Skin of body (tissue), 2 donors: ENCODE data around the gene SFMBT1. TPM values are rescaled to one million over a fixed set of nuclear protein-coding genes. Genes with fewer than 3 reads are reported as not detected.
"Not testable (repeated sequence)": the region's sequence is repeated elsewhere in the genome, so short reads cannot be mapped to it uniquely, and the experiment has no call there.

Experiments
- DNase-seq: peaks from one replicate; lab custom pipeline; 2025; lab: John Stamatoyannopoulos, UW
- total RNA-seq: library from RNA; depleted of rRNA; stranded (reverse); fragments of >200 nt; gene quantifications from one replicate; pipeline ENCODE4 v1.2.3, GENCODE V29; 2014

The SFMBT1 gene
- total RNA-seq, 1 donor from 2014 or later = 13.2 TPM

- DNase-seq = no peak
Observed at GRCh38 chr3:53038679-53039375, 7.0 kb downstream of the SFMBT1 start.

GRCh38 chr3:53035825-53036619 lies 9.9 kb downstream of the SFMBT1 start:
- no peak for DNase-seq

- not testable (repeated sequence) for DNase-seq
Observed at GRCh38 chr3:53035018-53035417, 10.9 kb downstream of the SFMBT1 start.

- not testable (repeated sequence) for DNase-seq
Observed at GRCh38 chr3:53034411-53034810, 11.5 kb downstream of the SFMBT1 start.

- no peak for DNase-seq
Observed at GRCh38 chr3:53032609-53033008, 13.3 kb downstream of the SFMBT1 start.

- no peak for DNase-seq
Observed at GRCh38 chr3:53030619-53031449, 15.0 kb downstream of the SFMBT1 start.

- DNase-seq = no peak
Observed at GRCh38 chr3:53028641-53029040, 17.2 kb downstream of the SFMBT1 start.

- DNase-seq = no peak
Observed at GRCh38 chr3:53027254-53027844, 18.5 kb downstream of the SFMBT1 start.

- no peak for DNase-seq
Observed at GRCh38 chr3:53026382-53027162, 19.3 kb downstream of the SFMBT1 start.

- DNase-seq = no peak
Observed at GRCh38 chr3:53024315-53024714, 21.6 kb downstream of the SFMBT1 start.

GRCh38 chr3:53023072-53023823 lies 22.6 kb downstream of the SFMBT1 start:
- DNase-seq = no peak

GRCh38 chr3:53022647-53023046 lies 23.2 kb downstream of the SFMBT1 start:
- DNase-seq = no peak

- DNase-seq = no peak
Observed at GRCh38 chr3:53016236-53016635, 29.6 kb downstream of the SFMBT1 start.

- no peak for DNase-seq
Observed at GRCh38 chr3:53011324-53011723, 34.5 kb downstream of the SFMBT1 start.

GRCh38 chr3:53009826-53010539 lies 35.9 kb downstream of the SFMBT1 start:
- DNase-seq = no peak

GRCh38 chr3:53008932-53009331 lies 36.9 kb downstream of the SFMBT1 start:
- DNase-seq = no peak

- no peak for DNase-seq
Observed at GRCh38 chr3:53005854-53006513, 39.9 kb downstream of the SFMBT1 start.

GRCh38 chr3:53005338-53005737 lies 40.5 kb downstream of the SFMBT1 start:
- DNase-seq = no peak

GRCh38 chr3:53003320-53003719 lies 42.6 kb downstream of the SFMBT1 start:
- no peak for DNase-seq
